Stimulated activated naive B cell treated with anti-CD40 and anti-IgM and Interleukin-4, amounts not matched to agents 10 μg/mL and 1 μg/mL and 100 μg/mL, for 72 hours (primary cell): Measurements from ENCODE around the gene DNM1.

Experiments used
- ATAC-seq, 2 donors: fragments of 150-1000 bp; cut with Tn5 transposase; replicated peaks; 2 replicates each; pipeline ENCODE4 v1.10.0; 2021; ENCODE audit warnings: moderate library complexity in 1 of 2
- DNase-seq: peaks from one replicate; pipeline ENCODE4 v3.0.0; 2021
- H3K27ac Mint-ChIP-seq: one replicate; pipeline ENCODE4 v1.8.0; 2022; ENCODE audit warnings: mild to moderate bottlenecking, mixed read lengths
- H3K27me3 Mint-ChIP-seq, 2 donors: one replicate each; pipeline ENCODE4 v1.8.0; 2022; ENCODE audit warnings: mixed read lengths in 2 of 2
- H3K36me3 Mint-ChIP-seq, 2 donors: one replicate each; pipeline ENCODE4 v1.8.0; 2022; ENCODE audit warnings: mixed read lengths in 2 of 2, mild to moderate bottlenecking in 1 of 2
- H3K4me1 Mint-ChIP-seq, 2 donors: one replicate each; pipeline ENCODE4 v1.8.0; 2022; ENCODE audit warnings: mixed read lengths in 2 of 2, mild to moderate bottlenecking in 1 of 2
- H3K4me3 Mint-ChIP-seq, 2 donors: one replicate each; pipeline ENCODE4 v1.8.0; 2022; ENCODE audit warnings: mild to moderate bottlenecking in 2 of 2, mixed read lengths in 2 of 2, moderate library complexity in 1 of 2
- H3K9me3 Mint-ChIP-seq, 2 donors: one replicate each; pipeline ENCODE4 v1.8.0; 2022; ENCODE audit warnings: mixed read lengths in 2 of 2, mild to moderate bottlenecking in 1 of 2

DNM1 gene

DNA sequence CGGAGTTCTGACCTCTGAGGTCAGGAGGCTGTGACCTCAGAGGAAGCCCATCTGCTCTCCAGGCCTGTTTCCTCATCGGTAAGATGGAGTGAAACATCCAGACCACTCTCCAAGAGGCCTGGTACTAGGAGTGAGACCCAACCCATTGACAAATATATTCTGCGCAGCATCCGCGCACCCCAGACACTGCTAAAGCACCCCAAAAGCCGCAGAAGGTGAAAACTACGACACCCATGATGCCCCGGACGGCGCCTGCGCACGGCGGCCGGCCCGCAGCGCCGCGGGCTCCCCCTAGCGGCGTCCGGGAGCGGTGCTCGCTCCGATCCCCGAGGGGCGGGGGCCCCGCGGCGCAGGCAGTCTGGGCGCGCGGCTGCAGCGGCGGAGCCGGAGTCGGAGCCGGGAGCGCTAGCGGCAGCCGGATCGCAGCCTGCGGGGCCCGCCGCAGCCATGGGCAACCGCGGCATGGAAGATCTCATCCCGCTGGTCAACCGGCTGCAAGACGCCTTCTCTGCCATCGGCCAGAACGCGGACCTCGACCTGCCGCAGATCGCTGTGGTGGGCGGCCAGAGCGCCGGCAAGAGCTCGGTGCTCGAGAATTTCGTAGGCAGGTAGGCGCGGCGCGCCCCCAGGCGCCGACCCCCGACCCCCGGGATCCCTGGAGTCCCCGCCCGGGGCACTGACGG, at the start of gene DNM1:
Gene DNM1 (plus strand): TSS at position 356 of the 683 bp plus-strand sequence. CDS start 92 bp downstream, at position 448.
- Mint-ChIP-seq H3K4me3 (peak within 1 kb of the TSS; percentile 73 to 76), H3K4me1 (peaks cover 9 to 18% of the 10 kb centered on the region in 2 donors)

DNA sequence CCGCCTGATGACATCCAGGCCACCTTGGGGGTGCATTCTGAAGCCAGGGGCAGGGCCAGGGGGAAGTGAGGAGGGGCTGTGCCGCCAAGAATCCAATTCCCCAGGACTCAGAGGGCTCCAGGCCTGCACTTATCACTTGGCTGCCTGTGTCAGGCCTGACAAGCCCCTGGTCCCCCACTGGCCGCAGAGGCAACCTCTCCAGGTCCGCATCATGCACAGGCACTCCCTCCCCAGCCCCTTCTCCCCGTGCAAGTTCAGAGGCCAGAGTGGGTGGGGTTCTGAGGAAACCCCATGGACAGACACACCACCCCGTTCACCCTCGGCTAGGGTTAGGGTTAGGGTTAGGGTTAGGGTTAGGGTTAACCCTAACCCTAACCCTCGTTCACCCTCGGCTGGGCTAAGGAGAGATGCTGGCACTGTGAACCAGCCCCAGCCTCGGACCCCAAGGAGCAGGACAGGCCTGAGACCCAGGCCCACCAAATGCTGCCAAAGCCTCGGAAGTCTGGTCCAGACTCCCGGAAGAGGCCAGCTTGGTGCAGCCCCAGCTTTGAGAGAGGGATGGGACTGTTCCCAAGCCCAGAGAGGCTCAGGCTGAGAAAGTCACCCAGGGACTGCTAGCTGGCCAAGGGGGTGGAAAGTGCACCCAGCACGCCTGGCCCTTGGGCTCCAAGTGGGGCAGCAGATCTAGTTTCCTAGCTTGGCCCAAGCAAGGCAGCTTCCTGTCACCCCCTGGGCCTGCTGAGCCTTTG, 49.1 kb upstream of the DNM1 start:
- Mint-ChIP-seq H3K36me3 (no peaks in the 10 kb centered on the region), H3K27ac (no peak overlapping the region), H3K27me3 (peaks cover 0 to 7% of the 10 kb centered on the region in 2 donors), H3K9me3 (no peaks in the 10 kb centered on the region), H3K4me3 (no peak overlapping the region), H3K4me1 (peaks cover 0 to 9% of the 10 kb centered on the region in 2 donors)
- DNase-seq, result no peak
- ATAC-seq, result no peak

More for the DNA sequence above, at the start of gene DNM1:
- DNase-seq (peak; percentile 54), ATAC-seq (peak; percentile 91 to 93)
- H3K27ac Mint-ChIP-seq, result peak within 1 kb of the TSS; percentile 20
- H3K9me3 Mint-ChIP-seq, result no peaks in the 10 kb centered on the region
- H3K27me3 Mint-ChIP-seq, result peaks cover 17 to 32% of the 10 kb centered on the region in 2 donors
- H3K36me3 Mint-ChIP-seq, result no peaks in the 10 kb centered on the region

DNA sequence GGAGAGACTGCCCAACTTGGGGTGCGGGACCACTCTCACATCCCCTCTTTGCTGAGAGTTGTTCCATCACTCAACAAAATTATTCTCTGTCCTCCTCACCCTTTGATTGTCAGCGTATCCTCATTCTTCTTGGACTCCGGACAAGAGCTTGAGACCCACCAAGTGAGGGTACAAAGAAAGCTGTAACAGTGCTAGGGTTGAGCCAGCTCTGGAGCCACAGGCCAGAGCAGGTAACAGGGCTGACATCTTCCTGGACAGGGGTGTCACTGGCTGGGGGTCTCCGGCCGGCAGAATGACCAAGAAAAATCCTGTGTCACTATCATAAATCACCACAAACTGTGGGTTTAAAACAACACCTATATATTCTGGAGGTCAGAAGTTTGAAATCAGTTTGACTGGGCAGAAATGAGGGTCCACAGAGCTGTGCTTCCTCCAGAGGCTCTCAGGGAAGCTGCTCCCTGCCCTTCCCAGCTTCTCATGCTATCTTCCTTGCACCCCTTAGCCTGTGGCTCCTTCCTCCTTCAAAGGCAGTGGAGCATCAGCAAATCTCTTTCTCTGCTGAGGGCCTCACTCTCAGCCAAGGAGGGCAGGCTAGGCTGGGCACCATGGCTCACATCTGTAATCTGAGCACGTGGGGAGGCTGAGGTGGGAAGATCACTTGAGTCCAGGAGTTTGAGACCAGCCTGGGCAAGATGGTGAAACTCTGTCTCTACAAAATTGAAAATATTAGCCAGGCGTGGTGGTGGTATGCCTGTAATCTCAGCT, 47.3 kb upstream of the DNM1 start:
- DNase-seq, result no peak
- Mint-ChIP-seq H3K4me3 (no peak overlapping the region), H3K36me3 (no peaks in the 10 kb centered on the region), H3K27me3 (peaks cover 0 to 2% of the 10 kb centered on the region in 2 donors), H3K4me1 (peaks cover 2 to 10% of the 10 kb centered on the region in 2 donors), H3K9me3 (no peaks in the 10 kb centered on the region), H3K27ac (no peak overlapping the region)
- ATAC-seq, result no peak

DNA sequence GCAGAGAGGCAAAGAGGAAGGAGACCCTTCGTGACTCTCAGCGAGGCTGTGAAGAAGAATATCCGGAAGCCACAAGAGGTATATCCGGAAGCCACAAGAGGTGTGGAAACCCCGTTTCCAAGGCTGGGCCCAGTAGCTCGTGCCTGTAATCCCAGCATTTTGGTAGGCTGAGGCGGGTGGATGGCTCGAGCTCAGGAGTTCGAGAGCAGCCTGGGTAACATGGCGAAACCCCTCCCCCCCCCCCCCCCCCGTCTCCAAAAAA, 43.7 kb upstream of the DNM1 start:
- peak overlapping the region; percentile 86 to 92 for H3K4me3 Mint-ChIP-seq
- H3K9me3 Mint-ChIP-seq, result no peaks in the 10 kb centered on the region
- peaks cover 9 to 28% of the 10 kb centered on the region in 2 donors for H3K4me1 Mint-ChIP-seq
- DNase-seq, result peak; percentile 36
- H3K36me3 Mint-ChIP-seq, result peaks cover 12 to 15% of the 10 kb centered on the region in 2 donors
- no peaks in the 10 kb centered on the region for H3K27me3 Mint-ChIP-seq
- peak; percentile 39 to 51 for ATAC-seq
- peak overlapping the region; percentile 91 for H3K27ac Mint-ChIP-seq

DNA sequence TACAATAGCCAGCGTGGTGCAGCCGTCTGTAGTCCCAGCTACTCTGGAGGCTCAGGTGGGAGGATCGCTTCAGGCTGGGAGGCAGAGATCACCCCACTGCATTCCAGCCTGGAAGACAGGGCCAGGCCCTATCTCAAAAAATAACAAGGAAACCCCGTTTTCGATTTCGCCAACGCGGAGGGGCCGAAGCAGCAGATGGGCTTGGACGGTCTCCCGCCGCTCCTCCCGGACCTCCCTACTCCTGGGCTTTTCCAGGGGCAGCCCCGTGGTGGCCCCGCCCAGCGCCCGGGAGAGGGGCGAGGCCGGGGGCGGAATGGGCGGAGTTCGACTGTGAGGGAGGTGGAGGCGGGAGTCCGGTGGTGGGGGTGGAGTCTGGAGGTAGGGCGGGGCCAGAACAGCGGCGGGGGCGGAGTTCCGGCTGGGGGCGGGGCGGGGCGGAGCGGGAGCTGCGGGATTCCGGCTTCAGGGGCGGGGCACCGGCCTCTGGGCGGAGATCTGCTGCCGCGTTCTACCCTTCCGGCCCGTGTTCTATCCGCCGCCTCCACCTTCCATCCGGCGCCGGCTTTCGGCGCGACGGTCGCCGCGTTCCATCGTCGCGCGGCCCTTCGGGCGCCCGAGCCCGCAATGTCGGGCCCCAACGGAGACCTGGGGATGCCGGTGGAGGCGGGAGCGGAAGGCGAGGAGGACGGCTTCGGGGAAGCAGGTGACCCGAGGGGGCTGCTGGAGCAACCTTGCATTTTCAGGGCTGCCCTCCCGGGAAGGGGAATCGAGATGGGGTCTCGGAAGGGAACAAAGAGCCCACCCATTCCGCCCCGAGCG, 43.2 kb upstream of the DNM1 start, which contains the start of gene BBLN:
Gene BBLN (plus strand): TSS at position 482 of the 819 bp plus-strand sequence. CDS start 143 bp downstream, at position 625.
- peak within 1 kb of the TSS; percentile 92 for H3K27ac Mint-ChIP-seq
- H3K4me3 Mint-ChIP-seq, result peak within 1 kb of the TSS; percentile 86 to 92
- H3K27me3 Mint-ChIP-seq, result no peaks in the 10 kb centered on the region
- ATAC-seq, result peak; percentile 88 to 90
- H3K4me1 Mint-ChIP-seq, result peaks cover 9 to 28% of the 10 kb centered on the region in 2 donors
- H3K9me3 Mint-ChIP-seq, result no peaks in the 10 kb centered on the region
- peak; percentile 87 for DNase-seq
- H3K36me3 Mint-ChIP-seq, result peaks cover 16 to 18% of the 10 kb centered on the region in 2 donors

DNA sequence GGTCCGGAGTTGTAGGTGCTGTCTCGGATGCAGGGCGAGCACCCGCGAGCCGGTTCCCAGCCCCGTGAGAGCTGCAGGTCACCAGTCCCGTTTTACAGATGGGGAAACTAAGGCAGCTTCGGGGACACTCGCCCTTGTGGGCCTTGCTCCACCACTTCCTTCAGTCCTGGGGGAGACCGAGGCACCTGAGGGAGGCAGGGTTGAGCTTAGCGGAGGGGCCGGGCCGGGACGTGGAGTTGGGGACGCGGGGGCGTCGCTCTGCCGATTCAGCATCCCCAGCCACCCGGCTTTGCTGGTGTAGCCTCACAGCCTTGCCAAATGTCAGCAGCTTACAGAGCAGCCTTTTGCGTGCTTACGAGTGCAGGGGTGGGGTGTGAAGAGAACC, 42.6 kb upstream of the DNM1 start:
- no peaks in the 10 kb centered on the region for H3K27me3 Mint-ChIP-seq
- peak; percentile 54 to 56 for ATAC-seq
- peak; percentile 26 for DNase-seq
- H3K9me3 Mint-ChIP-seq, result no peaks in the 10 kb centered on the region
- peak overlapping the region; percentile 86 to 92 for H3K4me3 Mint-ChIP-seq
- H3K27ac Mint-ChIP-seq, result peak overlapping the region; percentile 92
- peaks cover 17 to 18% of the 10 kb centered on the region in 2 donors for H3K36me3 Mint-ChIP-seq
- peaks cover 9 to 28% of the 10 kb centered on the region in 2 donors for H3K4me1 Mint-ChIP-seq

DNA sequence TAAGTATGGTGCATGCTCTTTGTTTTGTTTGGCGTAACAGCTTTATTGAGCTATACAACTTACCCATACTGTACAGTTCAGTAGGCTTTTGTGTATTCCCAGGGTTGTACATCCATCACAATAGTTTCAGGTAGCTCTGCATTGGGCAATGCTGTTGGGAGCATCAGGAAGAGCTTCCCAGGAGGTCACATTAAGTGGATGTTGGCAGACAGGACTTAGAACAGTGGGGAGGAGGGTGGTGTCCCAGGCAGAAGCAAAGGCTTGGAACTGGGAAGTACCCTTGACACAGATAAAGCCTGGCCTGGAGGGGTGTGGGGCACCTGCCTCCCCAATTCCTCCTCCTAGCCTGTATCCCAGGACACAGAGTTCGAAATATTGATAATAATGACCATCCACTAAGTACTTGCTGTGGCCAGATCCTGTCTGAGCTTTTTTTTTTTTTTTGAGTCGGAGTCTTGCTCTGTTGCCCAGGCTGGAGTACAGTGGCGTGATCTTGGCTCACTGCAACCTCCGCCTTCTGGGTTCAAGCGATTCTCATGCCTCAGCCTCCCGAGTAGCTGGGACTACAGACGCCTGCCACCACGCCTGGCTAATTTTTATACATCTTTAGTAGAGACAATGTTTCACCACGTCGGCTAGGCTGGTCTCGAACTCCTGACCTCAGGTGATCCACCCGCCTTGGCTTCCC, 41.8 kb upstream of the DNM1 start:
- no peak for DNase-seq
- Mint-ChIP-seq H3K4me1 (peaks cover 9 to 28% of the 10 kb centered on the region in 2 donors), H3K36me3 (peaks cover 21 to 25% of the 10 kb centered on the region in 2 donors), H3K4me3 (peak overlapping the region; percentile 86 to 92), H3K9me3 (no peaks in the 10 kb centered on the region), H3K27ac (peak overlapping the region; percentile 14), H3K27me3 (no peaks in the 10 kb centered on the region)
- ATAC-seq, result no peak

DNA sequence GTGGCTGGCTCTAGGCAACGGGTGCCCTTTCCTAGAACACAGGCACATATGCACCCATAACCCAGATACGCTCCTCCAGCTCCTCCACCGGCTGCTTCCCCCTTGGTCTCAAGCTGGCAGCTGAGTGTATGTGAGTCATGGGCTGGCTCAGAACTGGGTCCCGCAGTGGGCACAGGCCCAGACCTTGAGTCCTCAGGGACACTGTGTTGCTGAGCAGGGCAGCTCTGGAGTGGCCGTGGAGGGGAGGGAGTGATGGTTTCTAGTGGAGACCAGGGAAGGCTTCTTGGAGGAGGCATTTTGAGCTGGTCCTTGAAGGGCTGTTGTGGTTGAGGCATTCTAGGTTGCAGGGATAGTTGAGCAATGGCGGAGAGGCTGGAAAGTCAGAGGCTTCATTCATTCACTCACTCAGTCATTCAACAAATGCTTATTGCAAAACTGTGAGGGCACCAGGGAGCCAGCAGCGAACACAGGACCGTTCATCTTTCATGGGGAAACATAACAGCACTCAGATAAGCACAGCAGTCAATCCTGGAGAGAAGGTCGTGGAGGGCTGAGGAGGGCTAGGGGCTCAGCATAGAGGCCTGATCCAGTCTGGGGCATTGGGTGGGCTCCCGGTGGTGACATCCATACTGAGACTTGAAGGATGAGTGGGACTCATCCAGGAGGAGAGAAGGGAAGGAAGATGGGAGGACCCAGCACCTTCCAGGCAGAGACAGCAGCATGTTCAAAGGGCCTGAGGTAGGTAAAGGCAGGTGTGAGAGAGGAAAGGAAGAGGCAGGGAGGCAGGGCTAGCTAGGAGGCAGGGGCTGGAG, 40.8 kb upstream of the DNM1 start:
- peaks cover 9 to 28% of the 10 kb centered on the region in 2 donors for H3K4me1 Mint-ChIP-seq
- no peak overlapping the region for H3K4me3 Mint-ChIP-seq
- H3K9me3 Mint-ChIP-seq, result no peaks in the 10 kb centered on the region
- peaks cover 29 to 33% of the 10 kb centered on the region in 2 donors for H3K36me3 Mint-ChIP-seq
- H3K27me3 Mint-ChIP-seq, result no peaks in the 10 kb centered on the region
- ATAC-seq (no peak), DNase-seq (no peak)
- H3K27ac Mint-ChIP-seq, result peak overlapping the region; percentile 60

DNA sequence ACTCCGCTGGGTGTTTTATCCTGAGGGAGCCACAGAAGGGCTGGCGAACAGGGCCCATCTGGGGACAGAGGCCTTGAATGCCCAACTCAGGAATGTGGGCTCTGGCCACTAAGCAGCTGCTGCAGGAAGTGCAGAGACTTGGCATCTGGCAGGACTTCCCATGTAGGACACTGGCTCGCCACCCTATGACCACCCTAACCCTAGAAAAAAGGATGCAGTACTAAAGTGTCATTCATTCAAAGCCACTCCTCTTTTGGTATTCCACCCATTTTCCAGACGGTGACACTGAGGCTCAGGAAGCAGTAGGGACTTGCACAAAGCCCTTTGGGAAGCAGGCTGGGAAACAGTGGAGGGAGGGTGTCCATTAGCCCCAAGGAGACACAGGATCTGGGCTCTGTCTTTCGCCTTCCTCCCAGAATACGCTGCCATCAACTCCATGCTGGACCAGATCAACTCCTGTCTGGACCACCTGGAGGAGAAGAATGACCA, 40.1 kb upstream of the DNM1 start:
- DNase-seq (no peak), ATAC-seq (no peak)
- peaks cover 9 to 28% of the 10 kb centered on the region in 2 donors for H3K4me1 Mint-ChIP-seq
- H3K4me3 Mint-ChIP-seq, result no peak overlapping the region
- no peaks in the 10 kb centered on the region for H3K9me3 Mint-ChIP-seq
- H3K36me3 Mint-ChIP-seq, result peaks cover 32 to 36% of the 10 kb centered on the region in 2 donors
- H3K27me3 Mint-ChIP-seq, result no peaks in the 10 kb centered on the region
- no peak overlapping the region for H3K27ac Mint-ChIP-seq

DNA sequence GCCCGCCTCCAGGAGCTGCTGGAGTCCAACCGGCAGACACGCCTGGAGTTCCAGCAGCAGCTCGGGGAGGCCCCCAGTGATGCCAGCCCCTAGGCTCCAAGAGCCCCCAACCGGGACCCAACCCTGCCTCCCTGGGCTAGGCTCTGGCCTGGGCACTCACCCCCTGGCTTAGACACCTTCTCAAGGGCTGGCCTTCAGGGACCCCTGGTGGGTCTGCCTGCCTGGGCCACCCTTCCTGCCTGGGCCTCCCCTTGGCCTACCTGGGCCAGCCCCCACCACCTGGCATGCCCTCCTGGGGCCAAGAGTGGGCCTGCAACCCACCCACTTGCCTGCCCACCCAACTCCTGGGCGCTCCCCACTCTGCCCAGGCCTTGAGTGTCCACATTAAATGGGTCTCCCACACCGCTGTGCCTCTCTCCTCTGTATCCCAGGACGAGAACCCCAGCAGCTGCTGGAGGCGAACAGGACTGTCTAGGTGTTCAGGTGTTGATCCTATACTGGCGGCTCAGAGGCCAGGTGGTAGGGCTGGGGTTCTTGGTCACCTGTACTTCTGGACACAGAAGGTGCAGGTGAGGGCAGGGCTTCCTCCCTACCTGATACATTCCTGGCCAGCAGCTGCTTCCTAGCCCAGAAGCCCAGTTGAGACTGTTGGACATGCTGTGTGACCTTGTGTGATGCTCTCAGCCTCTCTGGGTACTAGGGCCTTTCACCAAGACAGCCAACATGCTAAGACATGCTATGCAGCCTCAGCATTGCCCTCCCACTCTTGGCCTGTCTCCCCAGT, 39.5 kb upstream of the DNM1 start:
- Mint-ChIP-seq H3K27ac (peak overlapping the region; percentile 21), H3K9me3 (no peaks in the 10 kb centered on the region), H3K27me3 (no peaks in the 10 kb centered on the region), H3K4me3 (no peak overlapping the region), H3K36me3 (peaks cover 34 to 40% of the 10 kb centered on the region in 2 donors), H3K4me1 (peaks cover 9 to 28% of the 10 kb centered on the region in 2 donors)
- DNase-seq (no peak), ATAC-seq (no peak)

DNA sequence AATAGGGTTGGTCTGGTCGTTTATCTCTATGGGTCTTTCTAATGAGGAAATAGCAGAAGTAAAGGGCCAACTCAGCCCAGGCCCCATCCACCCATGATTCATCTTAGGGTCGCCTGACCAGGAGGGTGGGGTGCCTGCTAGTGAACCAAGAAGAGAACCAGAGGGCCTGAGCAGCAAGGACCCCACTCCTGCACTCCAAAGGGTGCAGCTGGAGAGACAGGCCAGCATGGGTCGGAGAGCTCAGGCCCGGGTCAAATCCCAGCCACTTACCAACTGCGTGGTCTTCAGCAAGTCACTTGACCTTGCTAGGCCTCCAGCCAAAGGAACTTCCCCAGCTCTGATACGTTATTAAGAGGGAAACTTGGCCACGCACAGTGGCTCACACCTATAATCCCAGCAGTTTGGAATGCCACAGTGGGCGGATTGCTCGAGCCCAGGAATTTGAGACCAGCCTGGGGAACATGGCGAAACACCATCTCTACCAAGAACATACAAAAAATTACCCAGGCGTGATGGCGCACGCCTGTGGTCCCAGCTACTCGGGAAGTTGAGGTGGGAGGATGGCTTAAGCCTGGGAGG, 38.8 kb upstream of the DNM1 start:
- no peaks in the 10 kb centered on the region for H3K9me3 Mint-ChIP-seq
- H3K27ac Mint-ChIP-seq, result peak overlapping the region; percentile 21
- DNase-seq, result no peak

DNA sequence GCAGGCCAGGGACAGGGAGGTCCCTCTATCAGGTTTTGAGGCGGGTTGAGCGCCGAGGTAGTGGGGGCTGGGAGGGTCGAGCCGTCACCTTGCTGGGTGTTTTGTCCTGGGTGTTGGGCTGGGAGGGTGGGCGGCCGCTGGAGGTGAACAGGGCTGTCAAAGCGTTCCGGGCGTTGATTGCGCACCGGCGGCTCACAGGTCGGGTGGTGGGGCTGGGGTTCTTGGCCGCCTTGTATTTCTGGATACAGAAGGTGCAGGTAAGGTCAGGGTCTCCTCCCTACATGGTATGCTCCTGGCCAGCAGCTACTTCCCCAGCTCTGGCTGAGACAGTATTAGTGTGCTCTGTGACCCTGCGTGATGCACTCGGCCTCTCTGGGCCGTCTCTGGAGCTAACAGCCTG, 37.0 kb upstream of the DNM1 start:
- Mint-ChIP-seq H3K27ac (no peak overlapping the region), H3K9me3 (no peaks in the 10 kb centered on the region), H3K4me3 (no peak overlapping the region)

More for the DNA sequence above, 38.8 kb upstream of the DNM1 start:
- Mint-ChIP-seq H3K4me3 (no peak overlapping the region), H3K27me3 (no peaks in the 10 kb centered on the region), H3K4me1 (peaks cover 7 to 24% of the 10 kb centered on the region in 2 donors), H3K36me3 (peaks cover 39 to 46% of the 10 kb centered on the region in 2 donors)
- no peak for ATAC-seq

More for the DNA sequence above, 37.0 kb upstream of the DNM1 start:
- H3K36me3 Mint-ChIP-seq, result peaks cover 41 to 53% of the 10 kb centered on the region in 2 donors
- peaks cover 8 to 15% of the 10 kb centered on the region in 2 donors for H3K4me1 Mint-ChIP-seq
- DNase-seq, result no peak
- no peak for ATAC-seq
- H3K27me3 Mint-ChIP-seq, result no peaks in the 10 kb centered on the region
